ENCODE measurements around the gene TTLL6. TPM values are rescaled to one million over a fixed set of nuclear protein-coding genes. Genes with fewer than 3 reads are reported as not detected.

TTLL6 gene
- total and polyA plus RNA-seq, 12 donors, result 0.06 to 0.73 (median 0.21) TPM; not detected in 8

GRCh38 chr17:48738803-48739526, 78.1 kb downstream of the TTLL6 start:
- Histone ChIP-seq H3K36me3 (no peaks in the 10 kb centered on the region), H3K4me1 (peaks cover 0 to 6% (median 0%) of the 10 kb centered on the region in 9 donors), H3K27ac (no peak overlapping the region), H3K27me3 (peaks cover 28 to 100% (median 100%) of the 10 kb centered on the region in 7 donors), H3K9me3 (no peaks in the 10 kb centered on the region), H3K4me3 (no peak overlapping the region)
- DNase-seq (no peak), ATAC-seq (no peak)
- intact Hi-C loops (cut with DNase I), result no loop called here
- no peak for TF ChIP-seq CTCF (IDR thresholded peaks at IDR 0.05)
- 2 to 3% methylated on average over 37 of the region's 37 CpGs for WGBS, 2 donors

- 1 to 3% methylated on average over 10 to 11 of the region's 11 CpGs for WGBS, 2 donors
- H3K27me3 ChIP-seq, result peaks cover 30 to 100% (median 100%) of the 10 kb centered on the region in 7 donors
- DNase-seq (no peak), ATAC-seq (no peak)
- peaks cover 0 to 7% (median under 1%) of the 10 kb centered on the region in 9 donors for H3K4me1 ChIP-seq
- no peak overlapping the region for H3K27ac ChIP-seq
- no peak overlapping the region for H3K4me3 ChIP-seq
- intact Hi-C loops (cut with DNase I), result no loop called here
- no peaks in the 10 kb centered on the region for H3K9me3 ChIP-seq
- no peak for TF ChIP-seq CTCF (IDR thresholded peaks at IDR 0.05)
- H3K36me3 ChIP-seq, result no peaks in the 10 kb centered on the region
These were observed 78.6 kb downstream of the TTLL6 start for GRCh38 chr17:48738424-48738802.

- peaks cover 0 to 13% (median 6%) of the 10 kb centered on the region in 9 donors for H3K4me1 ChIP-seq
- H3K9me3 ChIP-seq, result no peaks in the 10 kb centered on the region
- no peak overlapping the region for H3K27ac ChIP-seq
- H3K36me3 ChIP-seq, result no peaks in the 10 kb centered on the region
- ATAC-seq (no peak), DNase-seq (no peak)
- H3K4me3 ChIP-seq, result no peak overlapping the region
- 48 to 49% methylated on average over 4 of the region's 4 CpGs for WGBS, 2 donors
- no peak for TF ChIP-seq CTCF (IDR thresholded peaks at IDR 0.05)
- intact Hi-C loops (cut with DNase I), result no loop called here
- H3K27me3 ChIP-seq, result peaks cover 38 to 100% (median 100%) of the 10 kb centered on the region in 7 donors
These were observed 79.5 kb downstream of the TTLL6 start for GRCh38 chr17:48737330-48738043.

GRCh38 chr17:48735062-48735351, 82.0 kb downstream of the TTLL6 start:
- H3K27ac ChIP-seq, result no peak overlapping the region
- peaks cover 0 to 13% (median 6%) of the 10 kb centered on the region in 9 donors for H3K4me1 ChIP-seq
- WGBS, 2 donors, result 3 to 4% methylated on average over 7 of the region's 7 CpGs
- intact Hi-C loops (cut with DNase I), result no loop called here
- TF ChIP-seq CTCF (IDR thresholded peaks at IDR 0.05), result no peak
- no peak overlapping the region for H3K4me3 ChIP-seq
- H3K36me3 ChIP-seq, result no peaks in the 10 kb centered on the region
- DNase-seq, result no peak
- H3K9me3 ChIP-seq, result no peaks in the 10 kb centered on the region
- no peak for ATAC-seq
- peaks cover 28 to 100% (median 100%) of the 10 kb centered on the region in 7 donors for H3K27me3 ChIP-seq
